ENCODE data around the gene UCHL3. TPM values are rescaled to one million over a fixed set of nuclear protein-coding genes. Genes with fewer than 3 reads are reported as not detected.

UCHL3 gene
- polyA plus RNA-seq, 2 of the 4 experiments (the other 2 are of a cell fraction), result 46.6 to 60.7 TPM

DNA sequence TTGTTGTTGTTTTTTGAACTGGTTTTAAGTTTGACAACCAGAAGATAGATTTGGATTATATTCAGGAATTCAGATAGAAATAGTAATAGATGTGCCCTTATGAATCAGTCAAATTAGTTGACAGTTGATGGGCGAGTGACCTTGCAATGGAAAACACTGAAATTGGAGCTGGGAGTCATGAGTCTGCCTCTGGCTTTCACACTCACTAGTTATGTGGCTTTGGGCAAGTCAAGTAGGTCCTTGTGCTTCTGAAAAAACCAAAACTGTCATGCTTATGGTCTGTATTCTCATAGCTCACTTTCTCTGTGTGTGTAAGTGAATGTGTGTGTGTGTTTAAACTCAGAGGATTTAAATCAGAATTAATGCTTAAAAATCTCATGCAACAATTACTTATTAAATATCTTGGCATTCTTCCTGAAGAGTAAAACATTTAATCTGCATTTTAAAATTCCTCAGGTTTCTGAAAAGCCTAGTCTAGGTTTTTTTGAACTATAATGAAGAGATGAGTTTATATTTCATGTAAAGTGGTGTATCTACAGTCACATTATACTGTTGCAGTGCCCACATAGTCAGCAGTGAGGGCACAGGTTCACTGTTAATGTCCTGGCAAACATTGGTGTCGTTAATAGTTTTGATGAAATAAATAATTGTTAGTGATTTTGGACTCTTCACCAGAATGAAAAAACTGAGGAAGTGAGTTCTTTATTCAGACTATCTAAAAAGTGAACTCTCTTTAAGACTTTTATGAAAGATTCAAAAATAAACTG, 32.5 kb downstream of the UCHL3 start (continued):
- TF ChIP-seq EHMT2 (IDR thresholded peaks at IDR 0.05; ENCODE audit: low read depth), result no peak

DNA sequence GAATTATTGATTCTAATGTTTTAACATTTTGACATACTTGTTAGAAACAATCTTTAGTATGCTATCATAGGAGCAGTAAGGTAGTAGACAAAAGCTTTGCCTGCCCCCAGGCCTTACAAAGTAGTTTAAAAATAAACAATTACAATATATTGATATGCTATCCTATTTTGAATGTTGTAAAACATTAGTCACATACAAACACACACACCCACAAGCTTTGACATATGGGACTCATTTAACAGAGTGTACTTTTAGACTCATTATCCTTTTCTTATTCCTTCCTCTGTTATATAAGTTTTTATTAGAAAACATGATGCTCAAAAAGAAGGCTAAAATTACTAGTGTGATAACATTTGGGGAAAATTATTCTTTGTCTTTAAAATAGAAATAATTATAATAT, 33.5 kb downstream of the UCHL3 start:
- POLR2A ChIA-PET, result no interaction called here
- no peak for DNase-seq (ENCODE audit: low read depth in 1 of 2, low spot score in 1 of 2)
- no peak for ATAC-seq
- CTCF ChIA-PET, result no interaction called here
- no peak overlapping the region for H3K27ac ChIP-seq
- H3K4me1 ChIP-seq, result no peaks in the 10 kb centered on the region
- no peak for FAIRE-seq
- H3K4me3 ChIP-seq, result no peak overlapping the region
- TF ChIP-seq MAZ (IDR thresholded peaks at IDR 0.05; ENCODE audit: borderline replicate concordance, low read depth, low read length) (no peak), HOXA7 (CRISPR knock-in tag; IDR thresholded peaks at IDR 0.05) (no peak), TFCP2L1 (CRISPR knock-in tag; IDR thresholded peaks at IDR 0.05) (no peak), HEYL (CRISPR knock-in tag; IDR thresholded peaks at IDR 0.05) (no peak)
- H3K4me2 ChIP-seq, result no peak overlapping the region
- H3K9me3 ChIP-seq, result peaks cover 14% of the 10 kb centered on the region; the same call in 2 of the 3 replicates

DNA sequence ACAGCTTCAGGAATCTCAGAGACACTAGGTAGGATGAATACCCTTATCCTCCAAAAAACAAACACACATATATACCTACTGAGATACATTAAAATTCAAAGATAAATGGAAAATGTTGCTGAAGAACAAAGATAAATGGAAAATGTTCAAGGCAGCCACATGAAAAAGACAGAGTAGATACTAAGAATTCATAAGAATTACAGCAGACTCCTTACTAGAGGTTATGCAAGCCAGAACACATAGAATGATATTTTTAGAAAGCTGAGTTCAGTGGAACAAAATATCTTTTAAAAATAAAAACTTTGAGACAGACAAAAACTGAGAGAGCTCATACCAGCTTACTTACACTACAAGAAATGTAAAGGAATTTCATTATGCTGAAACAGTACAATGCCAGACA, 35.6 kb downstream of the UCHL3 start:
- TF ChIP-seq CHD4 (IDR thresholded peaks at IDR 0.05; ENCODE audit: borderline replicate concordance), result no peak
- no peak for TF ChIP-seq MAZ (IDR thresholded peaks at IDR 0.05; ENCODE audit: borderline replicate concordance, low read depth, low read length)
- TF ChIP-seq PHF8 (IDR thresholded peaks at IDR 0.05; ENCODE audit: borderline replicate concordance, low read depth), result no peak
- TF ChIP-seq RARB (CRISPR knock-in tag; IDR thresholded peaks at IDR 0.05), result no peak
- TF ChIP-seq MAX (IDR thresholded peaks at IDR 0.05), result no peak
- CTCF ChIA-PET, result interaction anchor here (0.9 kb wide), 1 partner anchor 10 kb away, joined by 3 read pairs; no protein-coding TSS in a partner anchor
- Histone ChIP-seq H3K4me3 (no peak overlapping the region), H3K9me3 (peaks cover 14% of the 10 kb centered on the region; the same call in 2 of the 3 replicates), H3K4me1 (no peaks in the 10 kb centered on the region), H3K27ac (no peak overlapping the region), H3K4me2 (no peak overlapping the region)
- FAIRE-seq, result no peak
- POLR2A ChIA-PET, result no interaction called here
- no peak for ATAC-seq
- DNase-seq (ENCODE audit: low read depth in 1 of 2, low spot score in 1 of 2), result no peak

DNA sequence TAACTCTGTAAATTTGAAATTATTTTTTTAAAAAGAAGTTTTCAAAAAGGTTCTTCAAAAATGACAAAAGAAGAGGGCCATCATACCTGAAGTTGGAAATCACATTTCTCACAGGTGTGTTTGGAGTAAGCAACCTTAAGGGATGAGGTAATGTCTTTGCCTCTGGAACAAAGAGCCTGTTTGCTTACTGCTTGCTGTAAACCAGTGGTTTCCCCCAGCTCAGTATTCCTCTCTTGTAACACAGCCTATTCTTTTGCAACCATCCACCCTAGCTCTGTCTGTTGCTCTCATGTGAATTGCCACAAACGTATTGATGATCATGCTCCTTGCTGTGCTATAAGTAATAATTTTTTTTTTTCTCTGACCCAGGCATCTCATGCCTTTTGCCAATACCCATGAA, 38.1 kb downstream of the UCHL3 start:
- POLR2A ChIA-PET, result no interaction called here
- CTCF ChIA-PET, result no interaction called here
- DNase-seq (ENCODE audit: low read depth in 1 of 2, low spot score in 1 of 2) (no peak), ATAC-seq (no peak), FAIRE-seq (no peak)
- H3K4me2 ChIP-seq, result no peak overlapping the region
- no peak overlapping the region for H3K4me3 ChIP-seq
- peaks cover 14% of the 10 kb centered on the region; the same call in 2 of the 3 replicates for H3K9me3 ChIP-seq
- WGBS (ENCODE audit: missing lambda C conversion rate), result 79% methylated on average over 1 of the region's 1 CpG
- TF ChIP-seq POLR2AphosphoS2 (conservative IDR thresholded peaks at IDR 0.05; ENCODE audit: low read length) (no peak), POLR2A (IDR thresholded peaks at IDR 0.05; ENCODE audit: low read length) (no peak), EHF (CRISPR knock-in tag; IDR thresholded peaks at IDR 0.05) (no peak), ZNF302 (CRISPR knock-in tag; IDR thresholded peaks at IDR 0.05) (no peak), KDM5A (IDR thresholded peaks at IDR 0.05) (no peak), BCL3 (IDR thresholded peaks at IDR 0.05) (no peak), NR3C1 (IDR thresholded peaks at IDR 0.05) (no peak), PHF8 (IDR thresholded peaks at IDR 0.05; ENCODE audit: borderline replicate concordance, low read depth) (no peak), CTCF (IDR thresholded peaks at IDR 0.05) (no peak), TP53 (CRISPR knock-in tag; IDR thresholded peaks at IDR 0.05) (no peak), HOXB13 (CRISPR knock-in tag; IDR thresholded peaks at IDR 0.05; ENCODE audit: low read depth) (no peak), HEYL (CRISPR knock-in tag; IDR thresholded peaks at IDR 0.05) (no peak), CHD4 (IDR thresholded peaks at IDR 0.05; ENCODE audit: borderline replicate concordance) (no peak), HDAC2 (IDR thresholded peaks at IDR 0.05) (no peak), CEBPB (IDR thresholded peaks at IDR 0.05) (no peak), ZC3H11A (IDR thresholded peaks at IDR 0.05) (no peak), HOXB5 (CRISPR knock-in tag; IDR thresholded peaks at IDR 0.05) (no peak)
- TF ChIP-seq, protein P1, sequence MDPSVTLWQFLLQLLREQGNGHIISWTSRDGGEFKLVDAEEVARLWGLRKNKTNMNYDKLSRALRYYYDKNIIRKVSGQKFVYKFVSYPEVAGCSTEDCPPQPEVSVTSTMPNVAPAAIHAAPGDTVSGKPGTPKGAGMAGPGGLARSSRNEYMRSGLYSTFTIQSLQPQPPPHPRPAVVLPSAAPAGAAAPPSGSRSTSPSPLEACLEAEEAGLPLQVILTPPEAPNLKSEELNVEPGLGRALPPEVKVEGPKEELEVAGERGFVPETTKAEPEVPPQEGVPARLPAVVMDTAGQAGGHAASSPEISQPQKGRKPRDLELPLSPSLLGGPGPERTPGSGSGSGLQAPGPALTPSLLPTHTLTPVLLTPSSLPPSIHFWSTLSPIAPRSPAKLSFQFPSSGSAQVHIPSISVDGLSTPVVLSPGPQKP (IDR thresholded peaks at IDR 0.05; ENCODE audit: low read depth, low read length), result no peak
- TF ChIP-seq, protein P2, sequence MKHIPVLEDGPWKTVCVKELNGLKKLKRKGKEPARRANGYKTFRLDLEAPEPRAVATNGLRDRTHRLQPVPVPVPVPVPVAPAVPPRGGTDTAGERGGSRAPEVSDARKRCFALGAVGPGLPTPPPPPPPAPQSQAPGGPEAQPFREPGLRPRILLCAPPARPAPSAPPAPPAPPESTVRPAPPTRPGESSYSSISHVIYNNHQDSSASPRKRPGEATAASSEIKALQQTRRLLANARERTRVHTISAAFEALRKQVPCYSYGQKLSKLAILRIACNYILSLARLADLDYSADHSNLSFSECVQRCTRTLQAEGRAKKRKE (CRISPR knock-in tag; IDR thresholded peaks at IDR 0.05; ENCODE audit: low read depth), result no peak
- TF ChIP-seq, protein P3, sequence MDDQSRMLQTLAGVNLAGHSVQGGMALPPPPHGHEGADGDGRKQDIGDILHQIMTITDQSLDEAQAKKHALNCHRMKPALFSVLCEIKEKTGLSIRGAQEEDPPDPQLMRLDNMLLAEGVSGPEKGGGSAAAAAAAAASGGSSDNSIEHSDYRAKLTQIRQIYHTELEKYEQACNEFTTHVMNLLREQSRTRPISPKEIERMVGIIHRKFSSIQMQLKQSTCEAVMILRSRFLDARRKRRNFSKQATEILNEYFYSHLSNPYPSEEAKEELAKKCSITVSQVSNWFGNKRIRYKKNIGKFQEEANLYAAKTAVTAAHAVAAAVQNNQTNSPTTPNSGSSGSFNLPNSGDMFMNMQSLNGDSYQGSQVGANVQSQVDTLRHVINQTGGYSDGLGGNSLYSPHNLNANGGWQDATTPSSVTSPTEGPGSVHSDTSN (IDR thresholded peaks at IDR 0.05), result no peak
- no peaks in the 10 kb centered on the region for H3K4me1 ChIP-seq
- no peak overlapping the region for H3K27ac ChIP-seq

All from A549 (cell line).